Neural progenitor cell (in vitro differentiated cells): ENCODE results near the gene AP1B1. TPM values are rescaled to one million over a fixed set of nuclear protein-coding genes. Genes with fewer than 3 reads are reported as not detected.

ENCODE experiments used
- DNase-seq: peaks from one replicate; pipeline ENCODE4 v3.0.0-alpha.2; 2016; ENCODE audit warnings: low spot score
- H2AFZ ChIP-seq: fragments of 200-600 bp; sonication (generic); replicated peaks from 2 replicates; pipeline ENCODE4 v1.6.1; 2016; ENCODE audit warnings: antibody characterized with exemption
- H3F3A ChIP-seq: fragments of 200-600 bp; sonication (generic); 2 replicates; pipeline ENCODE4 v1.6.1; 2016; ENCODE audit warnings: antibody characterized with exemption, low read depth
- H3K27ac ChIP-seq: fragments of 200-600 bp; sonication (generic); 2 replicates; pipeline ENCODE4 v1.5.1; 2016; ENCODE audit warnings: mild to moderate bottlenecking
- H3K27me3 ChIP-seq: fragments of 200-600 bp; sonication (generic); 2 replicates; pipeline ENCODE4 v1.6.1; 2016; ENCODE audit warnings: mild to moderate bottlenecking, moderate library complexity
- H3K36me3 ChIP-seq: fragments of 200-600 bp; sonication (generic); 2 replicates; pipeline ENCODE4 v1.5.1; 2016
- H3K4me1 ChIP-seq: fragments of 200-600 bp; sonication (generic); 2 replicates; pipeline ENCODE4 v1.6.1; 2016; ENCODE audit warnings: mixed run types
- H3K4me2 ChIP-seq: fragments of 200-600 bp; sonication (generic); 2 replicates; pipeline ENCODE4 v1.6.1; 2016
- H3K4me3 ChIP-seq: fragments of 200-600 bp; sonication (generic); 2 replicates; pipeline ENCODE4 v1.5.1; 2016
- H3K79me2 ChIP-seq: fragments of 200-600 bp; sonication (generic); 2 replicates; pipeline ENCODE4 v1.6.1; 2016; ENCODE audit warnings: low read depth
- H3K9ac ChIP-seq: fragments of 200-600 bp; sonication (generic); 2 replicates; pipeline ENCODE4 v1.6.1; 2016
- H3K9me3 ChIP-seq: fragments of 200-600 bp; sonication (generic); 2 replicates; pipeline ENCODE4 v1.5.1; 2016; ENCODE audit warnings: low read depth
- H4K20me1 ChIP-seq: fragments of 200-600 bp; sonication (generic); 2 replicates; pipeline ENCODE4 v1.6.1; 2016; ENCODE audit warnings: low read depth
- H3K27ac Mint-ChIP-seq: 3 replicates; pipeline ENCODE4 v1.8.0; 2021; ENCODE audit warnings: mixed read lengths
- H3K27me3 Mint-ChIP-seq: 2 replicates; pipeline ENCODE4 v1.8.0; 2022; ENCODE audit warnings: low read depth, mild to moderate bottlenecking, inconsistent platforms, moderate library complexity, mixed read lengths; ENCODE audit not compliant: insufficient read depth
- H3K36me3 Mint-ChIP-seq: 3 replicates; pipeline ENCODE4 v1.8.0; 2021; ENCODE audit warnings: mixed read lengths
- H3K4me1 Mint-ChIP-seq: 3 replicates; pipeline ENCODE4 v1.8.0; 2021; ENCODE audit warnings: mixed read lengths
- H3K4me3 Mint-ChIP-seq: 3 replicates; pipeline ENCODE4 v1.8.0; 2021; ENCODE audit warnings: mild to moderate bottlenecking, moderate library complexity, mixed read lengths
- H3K9me3 Mint-ChIP-seq: 3 replicates; pipeline ENCODE4 v1.8.0; 2020; ENCODE audit warnings: mixed read lengths
- EZH2 ChIP-seq: fragments of 200-600 bp; sonication (generic); IDR thresholded peaks from 2 replicates; pipeline ENCODE4 v1.6.1; 2017; ENCODE audit warnings: antibody characterized with exemption, mild to moderate bottlenecking, moderate library complexity
- EZH2phosphoT487 ChIP-seq: fragments of 200-600 bp; sonication (generic); IDR thresholded peaks from 2 replicates; pipeline ENCODE4 v1.6.1; 2017; ENCODE audit warnings: antibody characterized with exemption
- total RNA-seq: library from RNA; depleted of rRNA; stranded (reverse); fragments of >200 nt; gene quantifications from 2 replicates; pipeline ENCODE4 v1.2.3, GENCODE V29; 2015; ENCODE audit warnings: low replicate concordance
- TF ChIP-seq, protein P1 (sequence below): fragments of 200-600 bp; sonication (generic); IDR thresholded peaks from 2 replicates; pipeline ENCODE4 v1.5.1; 2017; ENCODE audit warnings: antibody characterized with exemption, mild to moderate bottlenecking

Gene AP1B1
- total RNA-seq, 1 donor from 2014 or later: 34.7 TPM

DNA sequence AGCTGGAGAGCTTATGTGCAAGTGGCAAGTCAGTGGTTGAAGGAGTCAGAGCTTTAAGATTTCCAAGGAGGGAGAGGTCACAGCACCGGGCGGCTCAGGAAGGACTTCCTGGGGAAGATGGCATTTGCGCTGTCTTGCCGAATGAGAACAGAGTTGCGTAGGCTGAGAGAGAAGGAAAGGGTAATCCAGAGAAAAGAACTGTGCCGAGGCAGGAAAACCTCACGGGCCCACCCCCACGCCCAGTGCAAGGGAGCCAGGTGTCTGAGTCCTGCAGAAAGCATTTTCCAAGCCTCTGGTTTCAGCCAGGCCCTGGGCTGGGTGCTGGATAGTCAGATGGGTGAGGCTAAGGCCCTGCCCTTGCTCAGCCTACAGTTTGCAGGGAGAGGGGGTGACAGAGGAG lies 3.2 kb upstream of the AP1B1 start:
- H3K9ac ChIP-seq: no peak overlapping the region
- Mint-ChIP-seq H3K27me3 (peaks cover 4% of the 10 kb centered on the region), H3K36me3 (no peaks in the 10 kb centered on the region)

DNA sequence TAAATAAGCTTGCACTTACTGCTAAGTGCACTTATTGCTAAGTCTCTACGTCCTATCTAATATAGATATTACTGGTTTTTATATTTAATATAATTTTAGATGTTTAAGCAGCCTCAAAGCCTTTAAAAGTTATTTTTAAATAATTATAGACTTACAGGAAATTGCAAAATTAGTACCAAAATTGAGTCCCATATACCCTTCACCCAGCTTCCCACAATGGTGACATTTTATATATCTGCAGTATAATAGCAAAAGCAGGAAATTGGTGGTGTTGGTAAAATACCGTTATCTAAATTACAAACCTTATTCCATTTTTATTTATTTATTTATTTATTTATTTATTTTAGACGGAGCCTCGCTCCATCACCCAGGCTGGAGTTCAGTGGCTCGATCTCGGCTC lies 1.9 kb upstream of the AP1B1 start:
- Histone ChIP-seq H4K20me1 (peaks cover 5% of the 10 kb centered on the region), H3K9me3 (no peaks in the 10 kb centered on the region), H3K4me1 (peaks cover 4% of the 10 kb centered on the region), H3K9ac (no peak overlapping the region), H3K27ac (no peak overlapping the region), H3K79me2 (peaks cover 22% of the 10 kb centered on the region), H2AFZ (no peak overlapping the region), H3F3A (no peaks in the 10 kb centered on the region), H3K27me3 (no peaks in the 10 kb centered on the region), H3K4me2 (no peak overlapping the region), H3K36me3 (no peaks in the 10 kb centered on the region), H3K4me3 (no peak overlapping the region)
- Mint-ChIP-seq H3K27ac (no peak overlapping the region), H3K4me1 (peaks cover 23% of the 10 kb centered on the region), H3K4me3 (no peak overlapping the region), H3K9me3 (no peaks in the 10 kb centered on the region), H3K36me3 (peaks cover 2% of the 10 kb centered on the region), H3K27me3 (peaks cover 4% of the 10 kb centered on the region)
- TF ChIP-seq EZH2 (no peak), EZH2phosphoT487 (no peak)
- TF ChIP-seq, protein P1, sequence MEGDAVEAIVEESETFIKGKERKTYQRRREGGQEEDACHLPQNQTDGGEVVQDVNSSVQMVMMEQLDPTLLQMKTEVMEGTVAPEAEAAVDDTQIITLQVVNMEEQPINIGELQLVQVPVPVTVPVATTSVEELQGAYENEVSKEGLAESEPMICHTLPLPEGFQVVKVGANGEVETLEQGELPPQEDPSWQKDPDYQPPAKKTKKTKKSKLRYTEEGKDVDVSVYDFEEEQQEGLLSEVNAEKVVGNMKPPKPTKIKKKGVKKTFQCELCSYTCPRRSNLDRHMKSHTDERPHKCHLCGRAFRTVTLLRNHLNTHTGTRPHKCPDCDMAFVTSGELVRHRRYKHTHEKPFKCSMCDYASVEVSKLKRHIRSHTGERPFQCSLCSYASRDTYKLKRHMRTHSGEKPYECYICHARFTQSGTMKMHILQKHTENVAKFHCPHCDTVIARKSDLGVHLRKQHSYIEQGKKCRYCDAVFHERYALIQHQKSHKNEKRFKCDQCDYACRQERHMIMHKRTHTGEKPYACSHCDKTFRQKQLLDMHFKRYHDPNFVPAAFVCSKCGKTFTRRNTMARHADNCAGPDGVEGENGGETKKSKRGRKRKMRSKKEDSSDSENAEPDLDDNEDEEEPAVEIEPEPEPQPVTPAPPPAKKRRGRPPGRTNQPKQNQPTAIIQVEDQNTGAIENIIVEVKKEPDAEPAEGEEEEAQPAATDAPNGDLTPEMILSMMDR: no peak
- DNase-seq: no peak

More for the DNA sequence above, 3.2 kb upstream of the AP1B1 start:
- no peak overlapping the region for H3K4me3 ChIP-seq
- H3K79me2 ChIP-seq: peaks cover 16% of the 10 kb centered on the region
- no peak for DNase-seq
- Mint-ChIP-seq H3K27ac (peak overlapping the region; percentile 4), H3K4me1 (peaks cover 19% of the 10 kb centered on the region), H3K4me3 (no peak overlapping the region), H3K9me3 (no peaks in the 10 kb centered on the region)
- H3K4me2 ChIP-seq: no peak overlapping the region
- TF ChIP-seq EZH2phosphoT487: no peak
- TF ChIP-seq, protein P1: no peak
- no peak for TF ChIP-seq EZH2
- H3F3A ChIP-seq: no peaks in the 10 kb centered on the region
- no peaks in the 10 kb centered on the region for H3K9me3 ChIP-seq
- H3K4me1 ChIP-seq: peaks cover 4% of the 10 kb centered on the region
- peaks cover 5% of the 10 kb centered on the region for H4K20me1 ChIP-seq
- H3K36me3 ChIP-seq: no peaks in the 10 kb centered on the region
- H2AFZ ChIP-seq: no peak overlapping the region
- H3K27me3 ChIP-seq: no peaks in the 10 kb centered on the region
- H3K27ac ChIP-seq: no peak overlapping the region

DNA sequence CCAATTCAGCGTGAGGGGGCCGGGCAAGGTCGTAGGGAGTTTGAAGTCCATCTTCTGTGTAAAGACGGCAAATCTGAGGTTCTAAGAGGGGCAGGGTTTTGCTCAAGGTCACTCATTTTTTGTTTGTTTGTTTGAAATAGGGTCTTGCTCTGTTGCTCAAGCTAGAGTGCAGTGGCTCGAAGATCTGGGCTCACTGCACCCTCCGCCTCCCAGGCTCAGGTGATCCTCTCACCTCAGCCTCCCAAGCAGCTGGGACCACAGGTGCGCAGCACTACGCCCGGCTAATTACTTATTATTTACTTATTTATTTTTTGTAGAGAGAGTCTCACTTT lies 355 bp upstream of the AP1B1 start:
- H3F3A ChIP-seq: no peaks in the 10 kb centered on the region
- H3K27ac Mint-ChIP-seq: peak overlapping the region; percentile 95
- peaks cover 4% of the 10 kb centered on the region for H3K36me3 Mint-ChIP-seq
- H3K27ac ChIP-seq: no peak overlapping the region
- H3K79me2 ChIP-seq: peaks cover 24% of the 10 kb centered on the region
- H3K4me1 Mint-ChIP-seq: peaks cover 18% of the 10 kb centered on the region
- H3K4me1 ChIP-seq: peaks cover 4% of the 10 kb centered on the region
- TF ChIP-seq EZH2: no peak
- TF ChIP-seq, protein P1: no peak
- TF ChIP-seq EZH2phosphoT487: no peak
- peaks cover 4% of the 10 kb centered on the region for H3K27me3 Mint-ChIP-seq
- no peaks in the 10 kb centered on the region for H3K9me3 Mint-ChIP-seq
- H3K9ac ChIP-seq: no peak overlapping the region
- no peaks in the 10 kb centered on the region for H3K27me3 ChIP-seq
- peak overlapping the region; percentile 71 for H3K4me3 ChIP-seq
- H3K4me3 Mint-ChIP-seq: peak overlapping the region; percentile 92
- no peaks in the 10 kb centered on the region for H3K9me3 ChIP-seq
- H3K36me3 ChIP-seq: no peaks in the 10 kb centered on the region
- H2AFZ ChIP-seq: peak overlapping the region; percentile 86
- H4K20me1 ChIP-seq: peaks cover 5% of the 10 kb centered on the region
- DNase-seq: no peak
- peak overlapping the region; percentile 88 for H3K4me2 ChIP-seq
